ENCODE measurements around the gene PDZD2. TPM values are rescaled to one million over a fixed set of nuclear protein-coding genes. Genes with fewer than 3 reads are reported as not detected.
A peak's percentile ranks its signal among the peaks of the same experiment; 100 is the strongest.

PDZD2 gene
- total RNA-seq, 3 donors from 2014 or later (not counting 1 experiment from before 2014, with no cell fraction given), result 0.50 to 1.3 (median 0.66) TPM

- intact Hi-C loops (cut with micrococcal nuclease), result no loop called here
- Histone ChIP-seq H3K9me3 (ENCODE audit: control insufficient read depth, insufficient read depth, low read length) (no peaks in the 10 kb centered on the region), H3K36me3 (ENCODE audit: control insufficient read depth, insufficient read depth, low read length) (no peaks in the 10 kb centered on the region), H3K4me1 (ENCODE audit: control insufficient read depth, insufficient read depth, low read length) (peaks cover 15% of the 10 kb centered on the region), H3K27ac (ENCODE audit: low read length) (no peak overlapping the region), H3K4me3 (ENCODE audit: low read length) (no peak overlapping the region), H3K27me3 (ENCODE audit: control insufficient read depth, insufficient read depth, low read length) (no peaks in the 10 kb centered on the region)
- peak in 1 of 2 donors; percentile 5 for DNase-seq
- H3K27me3 Mint-ChIP-seq (ENCODE audit: low read depth in 2 of 2), result peaks cover 3 to 23% of the 10 kb centered on the region in 2 donors
- no peaks in the 10 kb centered on the region for H3K9me3 Mint-ChIP-seq
- peak; percentile 59 to 85 (median 76) for ATAC-seq
- peaks cover 9 to 22% of the 10 kb centered on the region in 2 donors for H3K4me1 Mint-ChIP-seq
- peak overlapping the region; percentile 57 to 78 for H3K27ac Mint-ChIP-seq
- no peaks in the 10 kb centered on the region for H3K36me3 Mint-ChIP-seq
- WGBS (ENCODE audit: insufficient coverage), result 49% methylated on average over 3 of the region's 4 CpGs
- no peak overlapping the region for H3K4me3 Mint-ChIP-seq
- TF ChIP-seq CTCF (IDR thresholded peaks at IDR 0.05), result no peak
Observed at GRCh38 chr5:31623249-31623648, 15.7 kb upstream of the PDZD2 start.

GRCh38 chr5:31625394-31625793, 13.5 kb upstream of the PDZD2 start:
- intact Hi-C loops (cut with micrococcal nuclease), result no loop called here
- WGBS (ENCODE audit: insufficient coverage), result 88% methylated on average over 1 of the region's 1 CpG
- H3K9me3 ChIP-seq (ENCODE audit: control insufficient read depth, insufficient read depth, low read length), result no peaks in the 10 kb centered on the region

GRCh38 chr5:31626156-31626555, 12.8 kb upstream of the PDZD2 start:
- TF ChIP-seq CTCF (IDR thresholded peaks at IDR 0.05), result no peak
- Mint-ChIP-seq H3K4me1 (peaks cover 7 to 12% of the 10 kb centered on the region in 2 donors), H3K27ac (no peak overlapping the region), H3K27me3 (ENCODE audit: low read depth in 2 of 2) (peaks cover 11 to 35% of the 10 kb centered on the region in 2 donors), H3K4me3 (no peak overlapping the region), H3K9me3 (no peaks in the 10 kb centered on the region), H3K36me3 (no peaks in the 10 kb centered on the region)
- H3K9me3 ChIP-seq (ENCODE audit: control insufficient read depth, insufficient read depth, low read length), result no peaks in the 10 kb centered on the region
- H3K4me1 ChIP-seq (ENCODE audit: control insufficient read depth, insufficient read depth, low read length), result peaks cover 6% of the 10 kb centered on the region
- no peak for DNase-seq
- H3K36me3 ChIP-seq (ENCODE audit: control insufficient read depth, insufficient read depth, low read length), result no peaks in the 10 kb centered on the region
- H3K27me3 ChIP-seq (ENCODE audit: control insufficient read depth, insufficient read depth, low read length), result no peaks in the 10 kb centered on the region
- no peak overlapping the region for H3K4me3 ChIP-seq (ENCODE audit: low read length)
- intact Hi-C loops (cut with micrococcal nuclease), result no loop called here
- WGBS (ENCODE audit: insufficient coverage), result 87% methylated on average over 3 of the region's 3 CpGs
- ATAC-seq, result no peak
- no peak overlapping the region for H3K27ac ChIP-seq (ENCODE audit: low read length)

More at GRCh38 chr5:31625394-31625793, 13.5 kb upstream of the PDZD2 start:
- Histone ChIP-seq H3K36me3 (ENCODE audit: control insufficient read depth, insufficient read depth, low read length) (no peaks in the 10 kb centered on the region), H3K4me3 (ENCODE audit: low read length) (no peak overlapping the region), H3K4me1 (ENCODE audit: control insufficient read depth, insufficient read depth, low read length) (peaks cover 6% of the 10 kb centered on the region), H3K27ac (ENCODE audit: low read length) (no peak overlapping the region), H3K27me3 (ENCODE audit: control insufficient read depth, insufficient read depth, low read length) (no peaks in the 10 kb centered on the region)
- Mint-ChIP-seq H3K36me3 (no peaks in the 10 kb centered on the region), H3K27ac (no peak overlapping the region), H3K9me3 (no peaks in the 10 kb centered on the region), H3K4me3 (no peak overlapping the region), H3K27me3 (ENCODE audit: low read depth in 2 of 2) (peaks cover 6 to 27% of the 10 kb centered on the region in 2 donors), H3K4me1 (peaks cover 7 to 12% of the 10 kb centered on the region in 2 donors)
- no peak for TF ChIP-seq CTCF (IDR thresholded peaks at IDR 0.05)
- DNase-seq, result no peak
- no peak for ATAC-seq

GRCh38 chr5:31626604-31627234, 12.2 kb upstream of the PDZD2 start:
- H3K36me3 Mint-ChIP-seq, result no peaks in the 10 kb centered on the region
- no peak for ATAC-seq
- intact Hi-C loops (cut with micrococcal nuclease), result no loop called here
- H3K9me3 ChIP-seq (ENCODE audit: control insufficient read depth, insufficient read depth, low read length), result no peaks in the 10 kb centered on the region
- H3K4me3 Mint-ChIP-seq, result no peak overlapping the region
- H3K27me3 Mint-ChIP-seq (ENCODE audit: low read depth in 2 of 2), result peaks cover 12 to 37% of the 10 kb centered on the region in 2 donors
- no peak for DNase-seq
- no peak overlapping the region for H3K4me3 ChIP-seq (ENCODE audit: low read length)
- H3K4me1 ChIP-seq (ENCODE audit: control insufficient read depth, insufficient read depth, low read length), result peaks cover 6% of the 10 kb centered on the region
- H3K36me3 ChIP-seq (ENCODE audit: control insufficient read depth, insufficient read depth, low read length), result no peaks in the 10 kb centered on the region
- H3K27ac ChIP-seq (ENCODE audit: low read length), result no peak overlapping the region
- no peak overlapping the region for H3K27ac Mint-ChIP-seq
- no peak for TF ChIP-seq CTCF (IDR thresholded peaks at IDR 0.05)
- H3K4me1 Mint-ChIP-seq, result peaks cover 7 to 12% of the 10 kb centered on the region in 2 donors
- 93% methylated on average over 9 of the region's 11 CpGs for WGBS (ENCODE audit: insufficient coverage)
- no peaks in the 10 kb centered on the region for H3K27me3 ChIP-seq (ENCODE audit: control insufficient read depth, insufficient read depth, low read length)
- no peaks in the 10 kb centered on the region for H3K9me3 Mint-ChIP-seq

All from natural killer cell (primary cell).